Uterus (tissue), 4 donors: Measurements from ENCODE around the gene BCL2L1. TPM values are rescaled to one million over a fixed set of nuclear protein-coding genes. Genes with fewer than 3 reads are reported as not detected.
A peak's percentile ranks its signal among the peaks of the same experiment; 100 is the strongest.

ENCODE experiments used
- DNase-seq, 2 donors: peaks; one replicate each; pipeline ENCODE4 v3.0.0-alpha.2; 2019 to 2020
- H3K27ac ChIP-seq, 2 donors: fragments of 200-600 bp; sonication (generic); 1 replicate in 1 of 2; 2 replicates in 1 of 2; pipeline ENCODE4 v1.5.1; 2016 to 2018
- H3K27me3 ChIP-seq, 2 donors: fragments of 200-600 bp; sonication (generic); one replicate each; pipeline ENCODE4 v1.5.1; 2018 to 2019; ENCODE audit warnings: control low read depth in 1 of 2
- H3K36me3 ChIP-seq, 2 donors: fragments of 200-600 bp; sonication (generic); one replicate each; pipeline ENCODE4 v1.5.1; 2019; ENCODE audit warnings: control low read depth in 1 of 2
- H3K4me1 ChIP-seq, 2 donors: fragments of 200-600 bp; sonication (generic); one replicate each; pipeline ENCODE4 v1.5.1; 2018 to 2019; ENCODE audit warnings: control low read depth in 1 of 2
- H3K4me3 ChIP-seq, 2 donors: fragments of 200-600 bp; sonication (generic); 1 replicate in 1 of 2; 2 replicates in 1 of 2; pipeline ENCODE4 v1.5.1; 2018 to 2019; ENCODE audit warnings: mild to moderate bottlenecking in 1 of 2
- H3K9me3 ChIP-seq, 2 donors: fragments of 200-600 bp; sonication (generic); one replicate each; pipeline ENCODE4 v1.5.1; 2019; ENCODE audit warnings: control low read depth in 1 of 2
- CTCF ChIP-seq, 4 experiments: fragments of 200-600 bp in 2 of 4; fragments of 450-650 bp in 2 of 4; sonication (generic) in 2 of 4; IDR thresholded peaks; one replicate each; pipeline ENCODE4 v1.5.1; 2016 to 2019; ENCODE audit warnings: antibody characterized with exemption in 4 of 4, mild to moderate bottlenecking in 2 of 4, moderate library complexity in 1 of 4
- POLR2A ChIP-seq, 2 donors: fragments of 450-650 bp; IDR thresholded peaks; one replicate each; pipeline ENCODE4 v1.6.1; 2016; ENCODE audit warnings: antibody characterized with exemption in 2 of 2, mild to moderate bottlenecking in 1 of 2, moderate library complexity in 1 of 2
- intact Hi-C: fragments of 100-400 bp; cut with DNase I; formaldehyde crosslinking; loops from one replicate; pipeline ENCODE4 v1.15.1; 2023; ENCODE audit warnings: low total_unique reads
- total RNA-seq, 4 donors: library from RNA; depleted of rRNA in 3 of 4; stranded (reverse); fragments of >200 nt in 3 of 4; gene quantifications; one replicate each; pipeline versions ENCODE4 v1.1.0 to v1.2.4, GENCODE V29; 2014 to 2023
- donor health status: DM: yes; HTN: yes; CAD: no.

Gene BCL2L1
- total RNA-seq, 4 donors from 2014 or later = 35.0 to 113 (median 57.4) TPM

GRCh38 chr20:31740656-31741323, 18.1 kb upstream of the BCL2L1 start:
- Histone ChIP-seq H3K36me3 (no peaks in the 10 kb centered on the region), H3K9me3 (no peaks in the 10 kb centered on the region), H3K27ac (no peak overlapping the region), H3K27me3 (no peaks in the 10 kb centered on the region), H3K4me1 (no peaks in the 10 kb centered on the region), H3K4me3 (no peak overlapping the region)
- intact Hi-C loops = no loop called here
- TF ChIP-seq POLR2A (IDR thresholded peaks at IDR 0.05) = no peak
- TF ChIP-seq CTCF (IDR thresholded peaks at IDR 0.05) = no peak
- no peak for DNase-seq

- DNase-seq = no peak
- intact Hi-C loops = no loop called here
- no peaks in the 10 kb centered on the region for H3K4me1 ChIP-seq
- no peaks in the 10 kb centered on the region for H3K36me3 ChIP-seq
- H3K27ac ChIP-seq = no peak overlapping the region
- H3K4me3 ChIP-seq = no peak overlapping the region
- no peaks in the 10 kb centered on the region for H3K27me3 ChIP-seq
- no peak for TF ChIP-seq CTCF (IDR thresholded peaks at IDR 0.05)
- TF ChIP-seq POLR2A (IDR thresholded peaks at IDR 0.05) = no peak
- H3K9me3 ChIP-seq = no peaks in the 10 kb centered on the region
Measured at GRCh38 chr20:31740208-31740607, 17.5 kb upstream of the BCL2L1 start.

GRCh38 chr20:31739550-31739977, 16.9 kb upstream of the BCL2L1 start:
- Histone ChIP-seq H3K27me3 (no peaks in the 10 kb centered on the region), H3K4me3 (peak overlapping the region; percentile 46 to 64), H3K4me1 (no peaks in the 10 kb centered on the region), H3K36me3 (no peaks in the 10 kb centered on the region), H3K27ac (peak overlapping the region in 1 of 2 donors; percentile 69), H3K9me3 (no peaks in the 10 kb centered on the region)
- DNase-seq = no peak
- intact Hi-C loops = no loop called here
- TF ChIP-seq POLR2A (IDR thresholded peaks at IDR 0.05) = no peak
- no peak for TF ChIP-seq CTCF (IDR thresholded peaks at IDR 0.05)

- Histone ChIP-seq H3K9me3 (no peaks in the 10 kb centered on the region), H3K4me1 (no peaks in the 10 kb centered on the region), H3K4me3 (peak within 1 kb of the TSS; percentile 46 to 64), H3K27me3 (no peaks in the 10 kb centered on the region), H3K36me3 (no peaks in the 10 kb centered on the region), H3K27ac (peak within 1 kb of the TSS; percentile 37 to 69)
- peak; percentile 48 to 55 for TF ChIP-seq POLR2A (IDR thresholded peaks at IDR 0.05)
- peak in 3 of 4 experiments; percentile 13 to 29 (median 21) for TF ChIP-seq CTCF (IDR thresholded peaks at IDR 0.05)
- intact Hi-C loops = no loop called here
- DNase-seq = peak; percentile 90 to 93
Measured at GRCh38 chr20:31738729-31739549, 16.3 kb upstream of the BCL2L1 start, which contains the start of gene TPX2. TSS of gene TPX2 (plus strand) at chr20:31739290. CDS start at chr20:31757477, 18,187 bp downstream.

GRCh38 chr20:31731321-31731717, 8.7 kb upstream of the BCL2L1 start:
- intact Hi-C loops = no loop called here

More at GRCh38 chr20:31731321-31731717, 8.7 kb upstream of the BCL2L1 start:
- TF ChIP-seq POLR2A (IDR thresholded peaks at IDR 0.05) (no peak), CTCF (IDR thresholded peaks at IDR 0.05) (no peak)
- H3K4me1 ChIP-seq = no peaks in the 10 kb centered on the region
- H3K36me3 ChIP-seq = no peaks in the 10 kb centered on the region
- H3K27ac ChIP-seq = no peak overlapping the region
- no peak for DNase-seq
- no peaks in the 10 kb centered on the region for H3K9me3 ChIP-seq
- no peak overlapping the region for H3K4me3 ChIP-seq
- H3K27me3 ChIP-seq = no peaks in the 10 kb centered on the region
